ENCODE measurements around the gene RNF4.

DNA sequence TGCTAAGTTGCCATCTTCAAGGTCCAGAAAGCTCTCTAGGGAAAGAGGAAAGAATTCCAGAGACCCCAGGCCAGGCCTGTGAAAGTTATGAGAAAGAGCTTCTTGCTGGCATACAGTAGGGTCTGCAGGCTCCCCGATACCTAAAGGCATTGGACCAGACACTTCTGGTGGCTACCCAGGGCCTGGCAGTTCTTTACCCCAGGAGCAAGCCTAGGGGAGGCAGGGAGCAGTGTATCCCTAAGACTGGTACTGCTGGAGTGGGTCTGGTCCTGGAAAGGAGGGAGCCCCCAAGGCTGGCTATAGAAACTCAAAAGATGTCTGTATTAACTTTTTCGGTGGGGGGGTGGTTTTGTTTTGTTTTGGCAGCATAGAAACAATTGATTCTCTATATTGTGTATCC, 47.7 kb downstream of the RNF4 start:
- TF ChIP-seq, protein P1, sequence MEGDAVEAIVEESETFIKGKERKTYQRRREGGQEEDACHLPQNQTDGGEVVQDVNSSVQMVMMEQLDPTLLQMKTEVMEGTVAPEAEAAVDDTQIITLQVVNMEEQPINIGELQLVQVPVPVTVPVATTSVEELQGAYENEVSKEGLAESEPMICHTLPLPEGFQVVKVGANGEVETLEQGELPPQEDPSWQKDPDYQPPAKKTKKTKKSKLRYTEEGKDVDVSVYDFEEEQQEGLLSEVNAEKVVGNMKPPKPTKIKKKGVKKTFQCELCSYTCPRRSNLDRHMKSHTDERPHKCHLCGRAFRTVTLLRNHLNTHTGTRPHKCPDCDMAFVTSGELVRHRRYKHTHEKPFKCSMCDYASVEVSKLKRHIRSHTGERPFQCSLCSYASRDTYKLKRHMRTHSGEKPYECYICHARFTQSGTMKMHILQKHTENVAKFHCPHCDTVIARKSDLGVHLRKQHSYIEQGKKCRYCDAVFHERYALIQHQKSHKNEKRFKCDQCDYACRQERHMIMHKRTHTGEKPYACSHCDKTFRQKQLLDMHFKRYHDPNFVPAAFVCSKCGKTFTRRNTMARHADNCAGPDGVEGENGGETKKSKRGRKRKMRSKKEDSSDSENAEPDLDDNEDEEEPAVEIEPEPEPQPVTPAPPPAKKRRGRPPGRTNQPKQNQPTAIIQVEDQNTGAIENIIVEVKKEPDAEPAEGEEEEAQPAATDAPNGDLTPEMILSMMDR (IDR thresholded peaks at IDR 0.05; ENCODE audit: low read length), result no peak
- TF ChIP-seq EZH2phosphoT487 (IDR thresholded peaks at IDR 0.05; ENCODE audit: low read length) (no peak), EZH2 (optimal IDR thresholded peaks at IDR 0.05; ENCODE audit: low read depth, low read length) (no peak)
